GM19397 (cell line): Measurements from ENCODE around the gene RIOK2.
A peak's percentile ranks its signal among the peaks of the same experiment; 100 is the strongest.
"Not testable (repeated sequence)": the region's sequence is repeated elsewhere in the genome, so short reads cannot be mapped to it uniquely, and the experiment has no call there.

Experiments used
- ATAC-seq: cut with Tn5 transposase; IDR thresholded peaks from one replicate; pipeline ENCODE4 v1.9.1; 2021; ENCODE audit warnings: mild to moderate bottlenecking, moderate library complexity; ENCODE audit not compliant: unreplicated experiment

RIOK2 gene

GRCh38 chr5:97171703-97172102 lies 11.3 kb downstream of the RIOK2 start:
- no peak for ATAC-seq

DNA sequence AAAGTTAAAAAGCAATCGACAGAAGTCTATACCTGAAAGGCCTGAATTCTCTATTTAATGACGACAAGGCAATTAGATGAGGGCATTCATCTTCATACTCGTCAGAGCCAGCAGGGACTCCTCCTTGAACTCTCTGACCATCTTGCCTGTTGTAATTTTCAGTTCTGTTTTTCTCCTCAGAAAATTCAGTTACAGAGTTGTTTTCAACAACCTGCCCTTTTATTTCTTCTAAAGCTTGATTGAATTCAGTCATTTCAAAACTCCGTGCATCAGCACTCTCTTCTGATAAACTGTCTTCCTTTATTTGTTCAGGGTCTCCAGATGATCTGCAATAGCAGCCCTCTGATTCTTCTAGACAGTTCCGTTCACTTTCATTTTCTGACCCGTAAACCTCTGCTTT lies 15.6 kb downstream of the RIOK2 start:
- ATAC-seq, result peak; percentile 57

- ATAC-seq, result no peak
These were observed 17.3 kb downstream of the RIOK2 start for GRCh38 chr5:97165726-97166125.

GRCh38 chr5:97164846-97165245 lies 18.2 kb downstream of the RIOK2 start:
- no peak for ATAC-seq

DNA sequence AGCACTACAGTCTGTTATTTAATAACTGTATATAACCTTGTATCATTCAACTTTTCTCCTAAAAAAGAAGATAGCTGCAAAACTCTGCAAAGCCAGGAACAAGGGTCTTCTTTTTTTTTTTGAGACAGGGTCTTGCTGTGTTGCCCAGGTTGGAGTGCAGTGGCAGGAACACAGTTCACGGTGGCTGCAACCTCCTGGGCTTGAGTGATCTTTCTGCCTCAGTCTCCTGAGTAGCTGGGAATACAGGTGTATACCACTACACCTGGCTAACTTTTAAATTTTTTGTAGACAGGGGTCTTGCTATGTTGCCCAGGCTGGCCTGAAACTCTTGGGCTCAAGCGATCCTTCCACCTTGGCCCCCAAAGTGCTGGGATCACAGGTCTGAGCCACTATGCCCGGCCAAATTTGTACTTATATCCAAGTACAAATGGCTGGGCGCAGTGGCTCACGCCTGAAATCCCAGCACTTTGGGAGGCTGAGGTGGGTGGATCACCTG lies 19.2 kb downstream of the RIOK2 start:
- ATAC-seq, result no peak

DNA sequence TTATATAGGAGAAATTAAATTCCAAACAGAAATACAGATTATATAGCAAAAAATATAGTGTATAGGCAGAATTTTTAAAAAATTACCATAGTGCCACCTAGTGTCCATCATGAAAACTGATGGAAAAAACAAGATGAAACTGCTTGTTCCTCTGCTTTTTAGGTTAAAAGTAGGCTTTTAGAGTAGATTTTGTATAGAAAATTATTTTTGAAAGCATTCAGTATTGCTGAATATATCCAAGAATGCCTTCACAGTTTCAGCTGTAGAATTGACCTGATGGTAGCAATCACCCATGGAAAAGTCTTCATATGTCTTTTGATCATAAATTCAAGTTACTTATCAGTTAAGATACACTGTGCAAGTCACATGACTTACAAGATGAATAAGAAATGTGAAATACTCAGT lies 19.7 kb downstream of the RIOK2 start:
- no peak for ATAC-seq

GRCh38 chr5:97162045-97162444 lies 21.0 kb downstream of the RIOK2 start:
- ATAC-seq, result peak; percentile 60

DNA sequence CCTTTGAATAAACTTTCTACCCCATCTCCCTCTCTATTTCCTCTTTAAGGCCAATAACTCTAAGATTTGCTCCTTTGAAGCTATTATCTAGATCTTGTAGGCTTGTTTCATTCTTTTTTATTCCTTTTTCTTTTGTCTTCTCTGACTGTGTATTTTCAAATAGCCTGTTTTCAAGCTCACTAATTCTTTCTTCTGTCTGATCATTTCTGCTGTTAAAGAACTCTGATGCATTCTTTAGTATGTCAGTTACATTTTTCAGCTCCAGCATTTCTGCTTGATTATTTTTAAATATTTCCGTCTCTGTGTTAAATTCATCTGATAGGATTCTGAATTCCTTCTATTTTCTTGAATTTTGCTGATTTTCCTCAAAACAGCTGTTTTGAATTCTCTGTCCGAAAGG lies 25.4 kb downstream of the RIOK2 start:
- no peak for ATAC-seq

DNA sequence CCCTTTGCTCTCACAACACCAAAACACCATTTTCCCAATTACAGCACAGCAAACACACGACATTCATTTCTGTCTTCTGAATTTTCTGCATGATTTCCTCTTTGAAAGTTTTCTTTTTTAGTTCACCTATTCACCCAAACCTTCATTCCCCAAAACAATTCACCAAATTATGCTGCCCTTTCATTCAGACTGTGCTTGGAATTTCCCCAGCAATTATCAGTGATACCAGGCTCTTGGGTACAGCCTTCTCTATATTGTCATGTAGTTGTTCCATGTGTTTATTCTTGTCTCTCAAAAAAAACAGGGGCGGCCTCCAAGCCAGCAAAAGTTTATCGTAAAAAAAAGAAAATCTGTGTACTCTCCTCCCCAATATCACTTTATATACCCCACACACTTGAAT lies 31.7 kb downstream of the RIOK2 start:
- ATAC-seq, result no peak

- no peak for ATAC-seq
These were observed 32.6 kb downstream of the RIOK2 start for GRCh38 chr5:97150401-97150800.

DNA sequence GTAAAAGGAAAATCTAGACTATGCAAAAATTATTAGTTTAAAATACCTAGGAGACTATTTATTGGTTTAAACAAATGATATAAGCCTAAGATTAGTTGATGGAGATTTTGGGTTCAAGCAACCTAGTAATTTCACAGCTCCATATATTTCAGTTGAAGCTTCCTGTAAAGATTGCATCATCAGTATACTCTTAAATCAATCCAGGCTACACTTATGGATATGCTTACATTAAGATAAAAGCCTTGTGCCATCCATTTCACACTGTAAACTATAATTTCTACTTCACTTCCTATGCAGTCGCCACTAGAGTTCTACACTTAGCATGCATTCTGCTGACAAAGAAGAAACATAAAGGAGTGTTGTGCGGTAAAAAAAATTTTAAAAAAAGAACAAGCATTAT lies 33.3 kb downstream of the RIOK2 start:
- no peak for ATAC-seq

DNA sequence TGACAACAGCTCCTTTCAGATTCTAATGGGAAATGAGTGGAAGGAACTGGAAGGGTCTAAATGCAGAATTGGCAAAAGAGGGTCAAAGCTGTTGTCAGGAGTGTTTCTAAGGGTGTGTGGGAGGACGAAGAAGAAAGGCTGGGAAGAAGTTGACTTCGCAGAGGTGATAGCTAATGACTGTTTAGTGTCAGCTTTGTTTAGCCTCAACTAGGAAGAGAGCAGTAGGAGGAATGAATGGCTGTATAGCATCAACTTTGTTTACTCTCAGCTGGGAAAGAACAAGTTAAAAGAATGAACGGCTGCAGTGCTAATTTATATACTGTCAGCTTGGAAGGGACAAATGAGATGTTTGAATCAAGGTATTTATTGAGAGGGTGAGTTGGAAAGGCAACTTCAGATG lies 34.8 kb downstream of the RIOK2 start:
- ATAC-seq, result no peak

DNA sequence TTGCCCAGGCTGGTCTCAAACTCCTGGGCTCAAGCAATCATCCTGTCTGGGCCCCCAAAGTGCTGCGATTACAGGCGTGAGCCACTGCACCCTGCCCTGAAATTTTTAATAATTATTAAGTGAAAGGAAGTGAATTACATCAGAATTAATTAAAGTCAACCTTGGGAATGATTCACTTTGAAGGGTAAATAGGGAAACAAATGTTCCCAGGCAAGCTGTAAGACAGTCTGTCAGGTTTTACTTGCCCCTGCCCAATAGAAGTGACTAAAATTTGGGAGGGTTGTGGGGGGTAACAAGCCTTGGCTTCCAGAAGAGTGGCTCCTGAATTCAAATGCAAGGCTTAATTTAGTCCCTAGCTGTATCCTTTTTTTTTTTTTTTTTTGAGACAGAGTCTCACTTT lies 39.3 kb downstream of the RIOK2 start:
- no peak for ATAC-seq

DNA sequence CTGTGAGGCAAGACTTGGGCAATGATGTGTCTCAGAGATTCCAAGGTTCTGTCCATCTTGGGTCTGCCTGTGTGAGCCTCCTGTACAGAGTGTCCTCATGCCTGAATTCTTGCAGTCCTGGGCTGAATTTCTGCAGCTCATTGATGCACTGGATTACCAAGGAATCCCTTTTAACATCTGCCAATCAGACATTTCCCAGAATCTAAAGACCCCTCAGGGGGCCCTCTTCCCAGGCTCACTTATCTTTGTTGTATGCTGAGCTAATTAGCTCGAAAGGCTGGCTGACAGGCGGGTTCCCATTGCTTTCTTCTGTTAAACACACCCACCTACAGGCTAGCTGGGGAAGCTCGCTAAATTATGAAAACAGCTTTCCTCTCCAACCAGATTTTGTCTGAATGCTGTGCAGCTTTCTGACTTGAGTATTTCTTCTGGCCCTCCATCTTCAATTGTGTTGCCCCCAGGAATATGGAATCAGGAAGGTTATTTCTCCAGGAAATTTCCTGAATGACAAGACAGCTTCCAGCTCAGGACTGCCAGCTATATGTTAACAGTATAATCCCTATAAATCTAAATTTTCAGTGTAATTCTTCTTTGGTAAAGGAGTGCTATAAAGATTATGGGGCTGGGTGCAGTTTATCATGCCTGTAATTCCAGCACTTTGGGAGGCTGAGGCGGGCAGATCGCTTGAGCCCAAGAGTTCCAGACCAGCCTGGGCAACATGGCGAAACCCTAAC lies 40.4 kb downstream of the RIOK2 start, which contains the start of gene LIX1:
TSS of gene LIX1 (minus strand) at position 91 of the 734 bp plus-strand sequence. CDS start at position 56, 35 bp downstream.
- ATAC-seq, result no peak

DNA sequence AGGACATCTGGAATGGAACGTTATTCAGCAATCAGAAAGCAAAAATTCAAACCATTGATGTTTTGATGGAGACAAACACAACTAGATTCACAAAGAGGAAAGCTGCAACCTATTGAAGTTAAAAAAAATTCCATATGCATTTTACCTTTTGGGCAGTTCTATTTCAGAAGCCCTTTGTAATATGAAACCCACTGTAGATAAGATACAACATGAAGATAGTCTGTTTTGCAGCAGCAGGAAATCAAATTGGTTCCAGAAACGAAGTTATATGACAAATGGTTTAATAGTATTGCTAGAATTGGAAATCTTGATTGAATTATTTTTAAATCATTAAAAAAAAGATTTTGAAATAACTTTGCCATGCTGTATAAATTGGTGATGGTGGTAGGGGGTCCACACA lies 41.5 kb downstream of the RIOK2 start:
- no peak for ATAC-seq

- no peak for ATAC-seq
These were observed 42.0 kb downstream of the RIOK2 start for GRCh38 chr5:97141031-97141430.

- not testable (repeated sequence) for ATAC-seq
These were observed 42.8 kb downstream of the RIOK2 start for GRCh38 chr5:97140250-97140649.

DNA sequence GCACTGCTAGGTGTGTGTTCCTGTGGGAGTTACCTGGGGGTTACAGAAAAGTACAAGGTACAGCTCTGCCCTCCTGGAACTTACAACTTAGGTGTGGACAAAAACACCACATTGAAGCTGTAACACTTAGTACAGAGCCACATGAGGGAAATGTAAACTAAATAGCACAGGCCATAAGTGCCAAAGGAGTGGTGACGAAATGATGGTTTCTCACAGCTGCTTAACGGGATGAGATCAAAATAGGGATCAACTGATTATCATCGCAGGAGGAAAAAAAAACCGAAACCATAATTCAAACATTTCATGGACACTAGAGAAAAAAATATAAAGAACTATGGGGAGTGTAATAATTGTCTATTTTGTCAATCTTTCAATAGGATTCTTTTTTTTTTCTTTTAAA lies 46.6 kb downstream of the RIOK2 start:
- ATAC-seq, result no peak

- no peak for ATAC-seq
These were observed 47.2 kb downstream of the RIOK2 start for GRCh38 chr5:97135868-97136267.

DNA sequence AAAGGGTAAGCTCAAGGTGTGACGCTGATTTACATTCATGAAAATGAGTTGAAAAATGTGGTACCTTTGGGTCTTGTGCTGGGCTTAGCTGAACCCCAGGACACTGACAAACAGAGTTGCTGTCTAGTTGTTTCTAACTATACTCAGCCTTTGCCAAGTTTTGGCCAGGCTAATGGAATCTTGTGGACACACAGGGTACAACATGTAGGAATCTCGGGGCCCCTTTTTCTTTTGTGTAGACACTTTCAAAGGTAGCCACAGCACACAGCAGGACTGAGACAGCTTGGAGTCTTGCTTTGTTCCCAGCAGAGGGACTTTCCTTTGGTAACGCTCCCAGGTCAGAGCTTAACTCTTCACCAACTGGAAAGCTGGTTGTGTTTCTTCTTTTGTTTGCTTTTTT lies 48.4 kb downstream of the RIOK2 start:
- ATAC-seq, result no peak

DNA sequence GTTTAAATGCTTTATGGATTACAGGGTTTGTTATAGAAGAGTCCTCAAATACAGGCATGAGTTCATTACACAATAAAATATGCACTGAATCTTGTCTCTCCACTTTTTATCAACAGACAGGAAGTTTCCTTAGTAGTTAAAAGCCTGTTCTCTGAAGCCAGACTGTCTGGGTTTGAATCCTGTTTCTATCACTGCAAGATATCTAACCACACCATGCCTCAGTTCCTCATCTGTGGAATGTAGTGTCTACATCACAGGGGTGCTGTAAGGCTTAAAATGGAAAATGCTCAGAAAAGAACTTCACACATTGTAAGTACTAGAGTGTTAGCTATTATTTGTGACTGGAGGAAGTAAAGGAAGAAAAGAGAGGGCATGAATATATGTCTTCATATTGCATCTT lies 49.9 kb downstream of the RIOK2 start:
- ATAC-seq, result no peak

GRCh38 chr5:97131921-97132320 lies 51.1 kb downstream of the RIOK2 start:
- ATAC-seq, result no peak

DNA sequence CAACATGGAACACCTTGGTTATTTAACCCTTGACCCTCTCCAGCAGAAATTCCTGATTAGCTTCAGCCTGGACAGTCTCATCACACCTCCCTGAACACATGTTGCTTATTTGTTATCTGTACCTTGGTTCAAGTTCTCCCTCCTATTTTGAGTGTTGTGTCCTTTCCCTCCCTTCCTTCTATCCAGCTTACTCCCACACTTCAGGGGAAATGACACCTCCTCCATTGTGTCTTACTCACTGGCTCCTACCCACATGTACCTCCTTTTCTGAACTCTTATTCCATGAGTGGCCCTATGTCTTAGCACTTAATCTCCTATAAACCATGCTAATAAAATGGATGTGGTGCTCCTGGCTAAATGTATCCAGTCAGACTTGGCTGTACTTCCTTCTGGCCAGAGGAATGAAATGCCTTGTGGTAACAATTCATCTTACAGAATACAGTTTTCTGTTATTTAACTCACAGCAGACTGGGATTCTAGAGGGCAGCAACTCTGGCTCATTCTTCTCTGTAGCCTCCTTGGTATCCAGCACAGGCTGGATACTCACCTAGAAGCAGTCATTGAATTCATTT lies 51.8 kb downstream of the RIOK2 start:
- no peak for ATAC-seq
